ENCODE results near the gene NEK9.
"Not testable (repeated sequence)": the region's sequence is repeated elsewhere in the genome, so short reads cannot be mapped to it uniquely, and the experiment has no call there.

NEK9 gene

GRCh38 chr14:75098682-75099081, 28.2 kb downstream of the NEK9 start:
- DNase-seq = no peak

- no peak for DNase-seq
These were observed 28.6 kb downstream of the NEK9 start for GRCh38 chr14:75098212-75098611.

GRCh38 chr14:75096959-75097358, 29.9 kb downstream of the NEK9 start:
- no peak for DNase-seq

GRCh38 chr14:75095690-75096089, 31.2 kb downstream of the NEK9 start:
- DNase-seq = no peak

- DNase-seq = no peak
These were observed 32.0 kb downstream of the NEK9 start for GRCh38 chr14:75094896-75095295.

GRCh38 chr14:75092698-75093097, 34.1 kb downstream of the NEK9 start:
- DNase-seq = no peak

- DNase-seq = no peak
These were observed 35.6 kb downstream of the NEK9 start for GRCh38 chr14:75091251-75091650.

- DNase-seq = no peak
These were observed 36.5 kb downstream of the NEK9 start for GRCh38 chr14:75090353-75090752.

GRCh38 chr14:75088566-75089373, 38.1 kb downstream of the NEK9 start:
- DNase-seq = peak; percentile 4

- no peak for DNase-seq
These were observed 38.7 kb downstream of the NEK9 start for GRCh38 chr14:75088153-75088552.

- no peak for DNase-seq
These were observed 42.3 kb downstream of the NEK9 start for GRCh38 chr14:75084513-75084912.

GRCh38 chr14:75083271-75083670, 43.6 kb downstream of the NEK9 start:
- DNase-seq = no peak

- DNase-seq = no peak
These were observed 45.1 kb downstream of the NEK9 start for GRCh38 chr14:75081660-75082229.

- no peak for DNase-seq
These were observed 47.3 kb downstream of the NEK9 start for GRCh38 chr14:75079521-75079920.

- DNase-seq = no peak
These were observed 49.1 kb downstream of the NEK9 start for GRCh38 chr14:75077794-75078193.

- no peak for DNase-seq
These were observed 56.5 kb downstream of the NEK9 start for GRCh38 chr14:75070383-75070782.

- peak; percentile 10 for DNase-seq
These were observed 57.1 kb downstream of the NEK9 start for GRCh38 chr14:75069811-75070145.

GRCh38 chr14:75069121-75069810, 57.6 kb downstream of the NEK9 start, which contains the start of gene ZC2HC1C:
ZC2HC1C (plus strand) TSS chr14:75069641; CDS start chr14:75070574, 933 bp downstream.
- peak; percentile 67 for DNase-seq

- no peak for DNase-seq
These were observed 58.3 kb downstream of the NEK9 start for GRCh38 chr14:75068294-75069120.

- not testable (repeated sequence) for DNase-seq
These were observed 59.1 kb downstream of the NEK9 start for GRCh38 chr14:75067765-75068164.

GRCh38 chr14:75067212-75067611, 59.6 kb downstream of the NEK9 start:
- DNase-seq = no peak

- no peak for DNase-seq
These were observed 60.2 kb downstream of the NEK9 start for GRCh38 chr14:75066691-75067090.

- DNase-seq = no peak
These were observed 62.7 kb downstream of the NEK9 start for GRCh38 chr14:75064205-75064567.
